ENCODE measurements around the gene CPM.
"Not testable (repeated sequence)": the region's sequence is repeated elsewhere in the genome, so short reads cannot be mapped to it uniquely, and the experiment has no call there.

The CPM gene

DNA sequence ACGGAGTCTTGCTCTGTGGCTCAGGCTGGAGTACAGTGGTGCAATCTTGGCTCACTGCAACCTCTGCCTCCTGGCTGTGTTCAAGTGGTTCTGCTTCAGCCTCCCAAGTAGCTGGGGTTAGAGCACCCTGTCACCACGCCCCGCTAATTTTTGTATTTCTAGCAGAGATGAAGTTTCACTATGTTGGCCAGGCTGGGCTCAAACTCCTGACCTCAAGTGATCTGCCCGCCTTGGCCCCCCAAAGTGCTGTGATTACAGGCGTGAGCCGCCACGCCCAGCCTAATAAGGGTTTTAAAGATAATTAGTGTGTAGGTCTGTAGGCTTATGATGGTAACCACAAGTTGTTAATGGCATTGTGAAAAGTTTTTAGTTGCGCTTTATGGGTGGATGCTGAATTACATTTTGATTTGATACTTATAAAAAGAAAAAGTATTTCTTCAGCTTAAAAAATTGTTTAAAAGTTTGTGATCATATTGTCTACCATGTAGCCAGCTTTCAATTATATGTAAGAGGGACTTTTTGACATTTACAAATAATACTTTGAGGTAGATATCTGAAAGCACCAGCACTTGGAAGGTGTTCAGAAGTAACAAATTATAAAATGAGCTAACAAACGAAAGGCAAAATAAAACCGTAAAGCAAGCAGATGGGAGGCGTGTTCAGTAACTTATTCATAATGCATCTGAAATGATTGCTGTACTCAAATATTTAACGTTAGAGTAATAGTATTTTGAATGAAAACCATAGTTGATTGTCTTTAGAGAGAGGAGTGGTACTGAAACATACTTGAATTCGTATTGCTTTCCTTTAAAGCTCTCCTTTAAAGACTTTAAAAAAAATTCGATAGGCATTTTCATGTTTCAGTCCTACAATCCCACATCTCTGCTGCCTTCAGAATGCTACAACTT is 87.9 kb downstream of the CPM start:
- peak in 2 of 3 experiments; percentile 11 to 30 for DNase-seq

DNA sequence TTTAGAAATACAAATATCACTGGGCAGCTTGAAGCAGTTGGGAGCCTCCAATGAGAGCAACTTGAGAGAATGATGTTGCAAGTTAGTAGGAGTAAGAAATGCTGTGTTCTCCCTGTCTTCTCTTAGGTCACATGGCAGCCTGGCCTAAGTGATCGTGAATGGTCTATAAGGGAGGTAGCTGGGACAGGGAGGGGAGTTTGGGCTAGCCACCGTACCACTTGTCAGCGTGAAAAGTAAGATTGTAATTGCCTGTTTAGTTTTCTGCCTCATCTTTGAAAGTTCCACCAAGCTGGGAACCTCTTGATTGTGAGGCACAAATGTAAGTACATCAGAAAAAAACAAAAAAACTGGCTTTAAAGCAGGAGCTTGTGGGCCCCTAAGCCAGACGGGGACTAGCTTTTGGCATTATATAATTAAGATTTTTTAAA is 88.6 kb downstream of the CPM start:
- no peak for DNase-seq

DNA sequence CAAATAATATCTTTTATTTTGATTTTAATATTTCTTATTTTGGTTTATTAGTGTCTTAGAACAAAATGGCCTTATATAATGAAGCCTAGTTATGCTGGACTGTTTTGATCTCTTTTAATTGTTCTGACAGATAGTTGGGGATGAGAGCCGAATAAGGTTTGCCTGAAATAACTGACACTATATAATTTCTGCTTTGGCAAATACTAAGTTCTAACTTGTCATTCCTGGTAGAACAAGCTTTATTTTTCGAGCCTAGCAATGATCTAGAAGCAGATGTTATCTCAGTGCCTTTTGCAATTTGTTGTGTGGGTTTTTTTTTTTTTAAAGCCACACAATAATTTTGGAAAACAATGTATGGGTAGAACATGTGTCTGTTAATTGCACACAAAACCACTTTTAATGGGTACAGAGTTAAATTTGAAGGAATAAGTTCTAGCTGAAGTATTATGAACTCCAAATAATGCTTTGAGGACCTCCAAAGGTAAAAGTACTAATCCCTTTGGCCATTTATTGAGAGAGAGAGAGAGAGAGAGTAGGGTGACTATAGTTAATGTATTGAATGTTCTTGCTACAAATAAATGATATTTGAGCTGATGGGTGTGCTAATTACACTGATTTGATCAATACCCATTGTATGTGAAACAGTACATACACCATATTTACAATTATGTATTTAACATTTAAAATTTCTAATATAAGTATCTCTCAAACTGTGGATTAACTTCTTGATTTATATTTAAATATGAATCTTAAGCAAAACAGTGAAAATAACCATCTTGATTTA is 90.0 kb downstream of the CPM start:
- DNase-seq = no peak

DNA sequence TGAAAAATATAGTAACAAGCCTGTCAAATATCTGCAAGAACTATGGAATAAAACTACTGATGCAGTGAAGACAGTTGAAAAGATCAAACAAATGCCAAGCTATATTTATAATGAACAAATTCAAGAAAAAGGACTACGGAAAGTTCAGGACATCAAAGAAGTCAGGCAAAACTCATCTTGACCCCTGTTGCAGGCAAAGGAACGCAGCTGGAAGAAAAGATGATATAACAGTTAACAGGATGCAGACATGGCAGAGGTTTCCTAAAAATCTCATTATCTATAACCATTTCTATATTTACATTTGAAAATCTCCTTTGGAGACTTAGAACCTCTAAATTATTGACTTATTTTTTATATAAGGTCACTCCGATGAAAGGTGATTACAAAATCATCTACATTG is 90.8 kb downstream of the CPM start:
- DNase-seq = no peak

DNA sequence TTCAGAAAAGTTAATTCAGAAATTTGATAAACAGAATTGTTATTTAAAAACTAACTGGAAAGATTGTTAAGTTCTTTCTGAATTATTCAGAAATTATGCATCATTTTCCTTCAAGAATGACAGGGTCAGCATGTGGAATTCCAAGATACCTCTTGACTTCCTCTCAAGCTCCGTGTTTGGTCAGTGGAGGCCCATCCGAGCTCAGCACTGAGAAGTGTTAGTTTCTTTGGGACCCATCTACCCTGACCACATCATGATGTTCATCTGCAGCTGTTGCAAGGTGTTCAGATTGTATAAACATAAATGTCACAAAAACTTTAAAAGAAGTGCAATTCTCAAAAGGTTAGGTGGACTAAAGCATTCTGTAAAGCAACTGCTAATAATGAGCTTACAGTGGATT is 91.3 kb downstream of the CPM start:
- DNase-seq = no peak

DNA sequence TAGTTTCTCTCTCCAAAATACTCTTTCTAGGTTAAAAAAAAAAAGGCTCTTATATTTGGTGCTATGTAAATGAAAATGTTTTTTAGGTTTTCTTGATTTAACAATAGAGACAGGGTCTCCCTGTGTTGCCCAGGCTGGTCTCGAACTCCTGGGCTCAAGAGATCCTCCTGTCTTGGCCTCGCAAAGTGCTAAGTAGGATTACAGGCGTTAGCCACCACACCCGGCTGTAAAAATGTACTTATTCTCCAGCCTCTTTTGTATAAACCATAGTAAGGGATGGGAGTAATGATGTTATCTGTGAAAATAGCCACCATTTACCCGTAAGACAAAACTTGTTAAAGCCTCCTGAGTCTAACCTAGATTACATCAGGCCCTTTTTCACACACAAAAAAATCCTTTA is 91.8 kb downstream of the CPM start:
- DNase-seq = not testable (repeated sequence)

DNA sequence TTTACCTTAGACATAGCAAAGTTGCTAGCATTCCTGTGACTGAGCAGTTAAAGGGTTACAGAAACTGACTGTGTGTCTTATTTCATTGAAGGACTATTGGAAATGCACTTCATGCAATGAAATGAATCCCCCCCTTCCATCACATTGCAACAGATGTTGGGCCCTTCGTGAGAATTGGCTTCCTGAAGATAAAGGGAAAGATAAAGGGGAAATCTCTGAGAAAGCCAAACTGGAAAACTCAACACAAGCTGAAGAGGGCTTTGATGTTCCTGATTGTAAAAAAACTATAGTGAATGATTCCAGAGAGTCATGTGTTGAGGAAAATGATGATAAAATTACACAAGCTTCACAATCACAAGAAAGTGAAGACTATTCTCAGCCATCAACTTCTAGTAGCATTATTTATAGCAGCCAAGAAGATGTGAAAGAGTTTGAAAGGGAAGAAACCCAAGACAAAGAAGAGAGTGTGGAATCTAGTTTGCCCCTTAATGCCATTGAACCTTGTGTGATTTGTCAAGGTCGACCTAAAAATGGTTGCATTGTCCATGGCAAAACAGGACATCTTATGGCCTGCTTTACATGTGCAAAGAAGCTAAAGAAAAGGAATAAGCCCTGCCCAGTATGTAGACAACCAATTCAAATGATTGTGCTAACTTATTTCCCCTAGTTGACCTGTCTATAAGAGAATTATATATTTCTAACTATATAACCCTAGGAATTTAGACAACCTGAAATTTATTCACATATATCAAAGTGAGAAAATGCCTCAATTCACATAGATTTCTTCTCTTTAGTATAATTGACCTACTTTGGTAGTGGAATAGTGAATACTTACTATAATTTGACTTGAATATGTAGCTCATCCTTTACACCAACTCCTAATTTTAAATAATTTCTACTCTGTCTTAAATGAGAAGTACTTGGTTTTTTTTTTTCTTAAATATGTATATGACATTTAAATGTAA is 93.5 kb downstream of the CPM start:
- no peak for DNase-seq

DNA sequence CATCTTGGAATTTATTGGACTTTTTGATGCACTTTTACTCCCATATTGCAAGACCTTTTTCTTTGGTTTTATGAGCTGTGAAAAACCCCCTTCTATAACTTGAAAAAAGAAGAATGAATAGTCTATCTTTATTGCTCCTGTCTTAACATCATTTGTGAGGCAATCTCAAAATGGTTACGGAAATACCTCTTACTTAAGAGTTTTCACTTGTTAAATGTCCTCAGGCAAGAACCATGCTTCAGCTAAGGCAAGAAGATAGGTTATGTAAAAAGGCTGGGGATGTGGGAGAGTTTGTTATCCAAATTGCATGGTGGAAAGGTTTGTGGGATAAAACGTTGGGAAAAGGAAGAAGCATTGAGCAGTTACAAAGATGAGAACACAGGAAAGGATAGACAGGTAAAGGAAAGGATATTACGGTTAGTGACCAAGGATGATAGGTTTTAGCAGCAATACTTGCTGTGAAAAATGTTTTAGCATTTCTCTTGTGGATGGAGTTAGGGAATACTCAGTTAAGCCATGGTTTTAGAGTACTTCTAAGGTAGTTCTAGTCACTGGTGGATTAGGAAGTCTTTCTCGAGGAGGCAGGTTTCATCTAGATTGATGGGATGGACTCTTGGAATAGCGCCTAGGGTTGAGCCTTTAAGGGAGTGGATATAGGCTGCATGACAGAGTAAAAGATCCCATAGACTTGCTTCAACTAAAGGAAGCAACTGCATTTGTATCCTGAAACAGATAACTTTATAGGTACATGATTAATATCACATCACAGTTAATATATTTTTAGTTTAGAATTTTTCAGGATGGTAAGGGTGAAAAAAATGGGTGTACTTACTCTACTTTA is 94.7 kb downstream of the CPM start:
- DNase-seq = no peak

DNA sequence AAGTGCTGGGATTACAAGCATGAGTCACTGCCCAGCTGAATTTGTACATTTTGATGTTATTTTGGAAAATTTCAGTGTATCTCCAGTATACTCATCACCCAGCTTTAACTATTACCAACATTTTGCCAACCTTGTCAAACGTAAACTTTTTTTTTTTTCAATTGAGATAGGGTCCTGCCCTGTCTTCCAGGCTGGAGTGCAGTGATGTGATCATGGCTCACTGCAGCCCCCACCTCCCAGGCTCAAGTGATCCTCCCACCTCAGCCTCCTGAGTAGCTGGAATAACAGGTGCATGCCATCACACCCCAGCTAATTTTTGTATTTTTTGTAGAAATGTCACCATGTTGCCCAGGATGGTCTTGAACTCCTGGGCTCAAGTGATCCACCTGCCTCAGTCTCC is 95.8 kb downstream of the CPM start:
- no peak for DNase-seq

DNA sequence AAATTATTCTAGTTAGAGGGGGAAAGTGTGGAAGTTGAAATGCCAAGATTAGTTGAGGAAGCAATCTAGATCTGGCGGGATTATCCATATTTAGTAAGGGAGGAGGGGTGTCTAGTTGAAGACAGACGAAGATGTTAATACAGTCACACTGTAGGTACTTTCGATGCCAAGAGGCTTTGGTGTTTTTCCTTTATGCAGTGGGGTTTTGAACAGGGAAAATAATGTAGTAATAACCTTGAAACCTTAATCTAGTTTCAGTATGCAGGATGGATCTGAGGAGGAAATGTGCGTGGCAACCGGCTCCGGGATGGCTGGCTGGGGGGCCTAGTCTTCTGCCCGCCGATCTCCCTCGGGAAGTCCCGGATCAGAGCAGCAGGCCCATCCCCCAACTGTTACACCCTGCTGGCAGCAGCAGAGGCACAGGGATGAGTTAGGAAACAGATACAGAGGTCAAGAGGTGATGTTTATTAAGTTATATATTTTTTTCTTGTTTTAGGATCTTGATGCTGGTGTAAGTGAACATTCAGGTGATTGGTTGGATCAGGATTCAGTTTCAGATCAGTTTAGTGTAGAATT is 97.5 kb downstream of the CPM start:
- DNase-seq = no peak

DNA sequence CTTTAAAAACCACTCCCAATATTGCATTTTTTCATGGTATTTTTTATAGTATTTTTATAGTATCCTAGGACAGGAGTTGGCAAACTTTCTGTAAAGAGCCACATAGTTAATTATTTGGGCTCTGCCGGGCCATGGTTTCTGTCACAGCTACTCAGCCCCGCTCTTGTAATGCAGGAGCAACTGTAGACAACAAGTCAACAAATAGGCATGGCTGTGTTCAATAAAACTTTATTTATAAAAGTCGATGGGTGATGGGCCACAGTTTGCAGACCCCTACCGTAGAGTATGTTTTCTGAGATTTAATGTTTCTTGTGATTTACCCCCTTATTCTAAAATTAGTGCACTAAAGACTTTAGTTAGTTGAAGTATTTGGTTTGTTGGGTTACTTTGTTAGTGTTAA is 99.5 kb downstream of the CPM start:
- no peak for DNase-seq

DNA sequence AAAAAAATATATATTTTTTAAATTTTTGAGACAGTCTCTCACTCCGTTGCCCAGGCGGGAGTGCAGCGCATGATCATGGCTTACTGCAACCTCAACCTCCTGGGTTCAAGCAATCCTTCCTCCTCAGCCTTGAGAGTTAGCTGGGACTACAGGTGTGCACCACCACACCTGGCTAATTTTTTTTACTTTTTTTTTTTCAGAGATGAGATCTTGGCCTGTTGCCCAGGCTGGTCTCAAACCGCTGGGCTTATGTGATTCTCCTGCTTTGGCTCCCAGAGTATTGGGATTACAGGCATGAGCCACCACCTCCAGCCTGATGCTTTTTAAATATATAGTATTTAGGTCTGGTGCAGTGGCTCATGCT is 100.5 kb downstream of the CPM start:
- DNase-seq = peak in 1 of 3 experiments; percentile 27

DNA sequence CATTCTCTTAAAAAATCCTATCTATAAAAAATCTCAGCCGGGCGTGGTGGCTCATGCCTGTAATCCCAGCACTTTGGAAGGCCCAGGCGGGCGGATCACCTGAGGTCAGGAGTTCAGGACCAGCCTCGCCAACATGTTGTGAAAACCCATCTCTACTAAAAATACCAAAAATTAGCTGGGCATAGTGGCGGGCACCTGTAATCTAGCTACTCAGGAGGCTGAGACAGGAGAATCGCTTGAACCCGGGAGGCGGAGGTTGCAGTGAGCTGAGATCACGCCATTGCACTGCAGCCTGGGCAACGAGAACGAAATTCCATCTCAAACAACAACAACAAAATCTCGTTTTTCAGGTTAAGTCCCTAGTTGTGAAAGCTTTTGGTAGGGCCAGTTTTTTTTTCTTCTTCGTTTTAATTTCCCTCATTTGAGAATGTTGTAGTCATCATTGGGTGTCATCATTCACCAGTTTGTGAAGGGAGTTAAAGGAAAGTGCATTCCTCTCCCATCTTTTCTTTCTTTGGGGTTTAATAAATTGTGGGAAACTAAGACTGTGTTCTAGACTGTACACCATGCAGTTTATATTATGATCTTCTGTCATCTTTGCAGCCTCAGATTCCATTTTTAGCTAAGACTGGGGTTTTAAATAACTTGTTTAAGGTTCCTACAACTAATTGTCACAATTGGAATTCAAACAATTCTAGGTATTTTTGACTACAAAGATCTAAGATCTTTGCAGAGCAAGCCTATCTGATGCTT is 101.0 kb downstream of the CPM start:
- no peak for DNase-seq

DNA sequence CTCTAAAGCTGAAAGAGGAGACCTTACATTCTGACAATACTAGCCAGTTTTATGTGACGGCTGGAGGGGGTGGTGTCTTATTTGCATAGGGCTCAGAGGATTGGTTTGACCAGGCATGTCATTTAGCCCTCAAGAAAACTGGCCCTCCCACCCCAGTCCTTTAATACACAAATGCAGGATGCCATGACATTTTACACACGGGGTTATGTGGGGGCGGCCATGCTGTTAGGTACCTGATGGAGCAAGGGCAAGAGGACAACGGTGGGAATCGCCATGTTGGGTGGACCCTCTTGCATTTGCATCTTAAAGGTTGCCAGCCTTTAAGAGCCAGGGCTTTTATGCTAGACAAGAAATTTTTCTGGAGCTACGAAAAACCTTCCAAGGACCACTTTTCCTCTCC is 101.7 kb downstream of the CPM start:
- no peak for DNase-seq

DNA sequence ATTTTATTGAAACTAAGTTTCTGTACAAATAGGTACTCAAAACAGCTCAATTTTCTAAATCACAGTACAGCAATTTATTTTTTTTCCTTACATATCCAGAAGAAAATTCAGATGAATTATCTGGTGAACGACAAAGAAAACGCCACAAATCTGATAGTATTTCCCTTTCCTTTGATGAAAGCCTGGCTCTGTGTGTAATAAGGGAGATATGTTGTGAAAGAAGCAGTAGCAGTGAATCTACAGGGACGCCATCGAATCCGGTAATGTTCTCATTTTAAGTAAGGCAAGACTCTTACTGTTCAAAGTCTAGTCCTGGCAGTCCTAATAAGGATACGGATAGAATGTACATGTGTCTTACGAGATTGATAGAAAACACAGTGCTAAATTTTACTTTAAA is 104.3 kb downstream of the CPM start:
- DNase-seq = no peak

DNA sequence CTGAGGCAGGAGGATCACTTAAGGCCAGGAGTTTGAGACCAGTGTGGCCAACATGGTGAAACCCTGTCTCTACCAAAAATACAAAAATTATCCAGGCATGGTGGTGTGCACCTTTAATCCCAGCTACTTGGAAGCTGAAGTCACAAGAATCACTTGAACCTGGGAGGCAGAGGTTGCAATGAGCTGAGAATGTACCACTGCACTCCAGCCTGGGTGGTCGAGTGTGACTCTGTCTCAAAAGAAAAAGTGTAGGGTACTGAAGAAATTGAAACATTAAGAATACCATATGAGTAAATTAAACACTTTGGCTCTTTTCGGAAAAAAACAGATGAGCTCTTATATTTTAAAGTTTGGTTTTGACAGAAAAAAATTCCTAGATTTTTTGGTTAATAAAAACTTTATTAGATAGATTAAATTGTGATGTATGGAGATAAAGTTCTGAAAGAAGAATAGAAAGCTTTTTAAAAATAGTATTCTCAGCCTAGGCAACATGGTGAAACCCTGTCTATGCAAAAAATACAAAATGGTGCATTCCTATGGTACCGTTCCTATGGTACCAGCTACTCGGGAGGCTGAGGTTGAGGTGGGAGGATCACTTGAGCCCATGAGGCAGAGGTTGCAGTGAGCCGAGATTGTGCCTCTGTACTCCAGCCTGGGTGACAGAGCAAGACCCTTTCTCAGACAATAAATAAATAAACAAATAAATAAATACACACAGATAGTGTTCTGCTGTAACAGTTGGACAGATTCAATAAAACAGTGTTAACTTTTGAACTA is 104.9 kb downstream of the CPM start:
- no peak for DNase-seq

DNA sequence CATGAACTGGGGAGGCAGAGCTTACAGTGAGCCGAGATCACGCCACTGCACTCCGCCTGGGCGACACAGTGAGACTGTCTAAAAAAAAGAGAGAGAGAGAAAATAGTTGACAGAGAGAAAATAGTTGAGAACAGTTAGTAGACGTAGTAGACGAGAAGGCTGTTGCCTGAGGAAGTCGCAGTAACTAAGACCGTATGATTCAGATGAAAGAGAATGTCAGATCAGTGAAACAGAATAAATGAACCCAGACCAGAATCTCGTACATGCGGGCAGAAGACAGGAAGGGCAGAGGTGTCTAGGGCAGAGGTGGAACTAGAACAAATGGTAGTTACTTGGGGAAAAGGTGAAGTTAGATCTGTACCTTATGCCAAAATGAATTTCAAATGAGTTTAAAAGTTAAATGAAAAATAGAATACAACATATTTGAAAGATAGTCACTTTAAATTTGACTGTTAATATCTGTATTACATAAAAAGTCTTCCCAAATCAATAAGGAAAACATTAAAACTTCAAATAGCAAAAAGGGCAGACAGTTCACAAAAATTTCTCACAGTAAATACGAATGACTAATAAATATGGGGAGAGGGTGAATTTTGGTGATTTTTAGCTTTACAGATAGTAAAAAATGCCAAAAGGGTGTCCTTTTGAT is 107.3 kb downstream of the CPM start:
- no peak for DNase-seq

DNA sequence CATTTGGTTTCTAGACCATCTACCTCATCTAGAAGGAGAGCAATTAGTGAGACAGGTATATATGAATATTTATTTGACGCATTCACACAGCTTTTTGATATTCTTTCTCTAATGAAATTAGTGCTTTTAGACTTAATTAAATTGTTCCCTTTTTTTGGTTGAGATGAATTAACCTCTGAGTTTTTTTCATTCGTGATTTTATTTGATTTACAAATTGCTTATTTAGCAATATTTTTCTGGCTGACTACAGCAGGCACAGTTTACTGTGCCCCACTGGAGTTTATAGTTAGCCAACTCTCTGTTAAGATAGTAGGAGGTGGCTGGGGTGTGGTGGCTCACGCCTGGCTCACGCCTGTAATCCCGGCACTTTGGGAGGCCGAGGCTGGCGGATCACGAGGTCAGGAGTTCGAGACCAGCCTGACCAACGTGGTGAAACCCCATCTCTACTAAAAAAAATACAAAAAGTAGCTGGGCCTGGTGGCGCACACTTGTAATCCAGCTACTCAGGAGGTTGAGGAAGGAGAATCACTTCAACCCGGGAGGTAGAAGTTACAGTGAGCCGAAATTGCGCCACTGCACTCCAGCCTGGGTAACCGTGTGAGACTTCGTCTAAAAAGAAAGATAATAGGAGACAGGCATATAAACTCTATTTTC is 108.2 kb downstream of the CPM start:
- DNase-seq = no peak

DNA sequence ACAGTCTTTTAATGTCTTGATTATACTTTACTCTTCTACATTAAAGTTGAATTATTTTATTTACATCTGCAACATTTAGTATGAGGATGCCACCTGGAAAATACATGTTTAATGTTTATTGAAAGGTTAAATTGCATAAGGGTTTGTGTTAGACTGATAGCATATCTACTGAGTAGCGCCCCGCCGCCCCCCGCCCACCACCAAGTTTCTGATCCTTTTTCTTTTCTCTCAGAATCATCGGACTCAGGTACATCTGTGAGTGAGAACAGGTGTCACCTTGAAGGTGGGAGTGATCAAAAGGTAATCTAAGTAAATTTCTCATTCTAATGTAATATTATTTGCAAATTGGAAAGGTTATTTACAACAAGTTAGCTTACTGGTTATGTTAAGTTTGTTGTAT is 108.8 kb downstream of the CPM start:
- DNase-seq = no peak

All from NCI-H1417 (cell line).